Prostate gland (tissue), 2 donors: Measurements from ENCODE around the gene TMC2.
A peak's percentile ranks its signal among the peaks of the same experiment; 100 is the strongest.

ENCODE experiments used
- CTCF ChIP-seq, 4 experiments: fragments of 200-600 bp in 2 of 4; fragments of 450-650 bp in 2 of 4; sonication (generic) in 2 of 4; IDR thresholded peaks; 1 replicate in 3 of 4; 2 replicates in 1 of 4; pipeline ENCODE4 v1.5.1; 2016 to 2019; ENCODE audit warnings: antibody characterized with exemption in 4 of 4, mild to moderate bottlenecking in 2 of 4, moderate library complexity in 2 of 4
- POLR2A ChIP-seq: fragments of 450-650 bp; IDR thresholded peaks from one replicate; pipeline ENCODE4 v1.6.1; 2016; ENCODE audit warnings: antibody characterized with exemption, mild to moderate bottlenecking
- POLR2AphosphoS5 ChIP-seq: sonication (generic); formaldehyde crosslinking; IDR thresholded peaks from one replicate; pipeline ENCODE4 v1.6.1; 2017; ENCODE audit warnings: antibody characterized with exemption

GRCh38 chr20:2652724-2653555 is 116.6 kb downstream of the TMC2 start:
- TF ChIP-seq POLR2A (peak; percentile 2), POLR2AphosphoS5 (no peak), CTCF (IDR thresholded peaks at IDR 0.05) (no peak)
